Fibroblast of skin of right biceps (primary cell): ENCODE data around the gene ZMAT3.

Experiments used
- DNase-seq: peaks from one replicate; pipeline ENCODE4 v3.0.0-alpha.2; 2013

Gene ZMAT3, protein sequence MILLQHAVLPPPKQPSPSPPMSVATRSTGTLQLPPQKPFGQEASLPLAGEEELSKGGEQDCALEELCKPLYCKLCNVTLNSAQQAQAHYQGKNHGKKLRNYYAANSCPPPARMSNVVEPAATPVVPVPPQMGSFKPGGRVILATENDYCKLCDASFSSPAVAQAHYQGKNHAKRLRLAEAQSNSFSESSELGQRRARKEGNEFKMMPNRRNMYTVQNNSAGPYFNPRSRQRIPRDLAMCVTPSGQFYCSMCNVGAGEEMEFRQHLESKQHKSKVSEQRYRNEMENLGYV

DNA sequence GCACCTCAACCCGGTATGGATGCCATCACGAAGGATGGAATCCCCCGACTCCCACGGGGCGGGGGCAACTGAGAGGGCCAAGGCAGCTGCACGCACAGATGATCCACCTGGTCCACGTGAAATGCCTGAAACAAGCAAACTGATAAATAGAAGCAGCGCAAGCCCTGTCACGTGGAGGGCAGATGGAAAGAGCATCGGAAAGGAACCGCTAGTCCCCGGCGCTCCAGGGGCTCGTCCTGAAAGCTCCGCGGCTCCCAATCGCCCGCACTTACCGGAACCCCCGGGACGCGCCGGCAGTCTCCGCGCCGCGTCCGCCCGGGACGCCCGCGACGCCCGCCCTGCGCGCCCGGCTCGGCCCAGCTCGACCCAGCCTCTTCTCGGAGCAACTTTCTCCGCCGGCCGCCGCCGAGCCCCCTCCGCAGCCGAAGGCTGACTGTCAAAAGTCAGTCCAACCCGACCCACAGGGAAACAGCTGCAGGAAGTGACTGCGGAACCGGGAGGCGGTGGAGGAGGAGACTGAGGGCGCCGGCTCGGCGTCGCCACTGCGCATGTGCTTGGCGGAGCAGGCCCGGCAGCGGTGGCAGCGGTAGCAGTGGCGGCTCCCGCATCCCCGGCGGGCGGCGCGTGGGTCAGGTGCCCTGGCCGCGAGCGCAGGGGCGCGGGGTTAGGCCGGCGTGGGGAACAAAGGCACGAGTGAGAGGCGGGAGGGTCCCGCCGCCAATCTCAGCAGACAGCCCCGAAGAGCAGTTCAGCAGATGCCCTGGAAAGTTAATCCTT, at the start of gene ZMAT3:
ZMAT3 (minus strand) TSS at position 487 of the 777 bp plus-strand sequence. CDS start 4,057 bp downstream, outside the sequence.
- peak; percentile 80 for DNase-seq

DNA sequence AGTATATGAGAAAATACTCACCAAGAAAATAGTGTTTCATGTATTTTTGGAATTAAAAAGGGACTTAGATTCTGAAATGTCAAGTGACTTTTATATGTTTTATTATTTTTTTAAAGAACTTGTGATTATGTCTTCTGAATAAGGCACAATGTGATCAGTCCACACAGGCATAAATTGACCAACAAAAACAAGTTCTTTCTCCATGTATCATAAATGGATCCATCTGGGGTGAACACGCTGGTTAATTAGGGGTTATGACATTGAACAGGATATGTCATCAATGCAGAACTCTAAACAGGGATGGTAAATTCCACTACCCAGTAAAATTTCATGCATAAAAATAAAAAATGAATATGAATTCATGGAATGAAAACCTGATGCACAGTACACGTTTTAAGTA, 45.2 kb upstream of the ZMAT3 start:
- DNase-seq: no peak

DNA sequence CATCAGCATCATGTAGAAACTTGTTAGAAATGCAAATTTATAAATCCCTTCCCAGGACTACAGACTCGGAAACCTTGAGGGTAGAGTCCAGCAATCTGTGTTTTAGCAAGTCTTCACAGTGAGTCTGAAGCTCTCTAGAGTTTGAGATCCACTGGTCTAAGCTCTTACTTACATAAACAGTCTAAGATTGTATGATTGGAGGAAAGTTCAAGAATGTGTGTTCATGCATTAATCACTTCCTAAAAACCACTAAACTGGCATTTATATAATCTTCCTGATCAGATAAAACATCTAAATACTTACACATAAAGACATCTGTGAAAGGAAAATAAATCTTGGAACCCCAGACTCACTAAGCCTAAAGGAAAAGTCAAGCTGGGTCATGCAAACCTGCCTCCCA, 43.8 kb upstream of the ZMAT3 start:
- DNase-seq: peak; percentile 47

DNA sequence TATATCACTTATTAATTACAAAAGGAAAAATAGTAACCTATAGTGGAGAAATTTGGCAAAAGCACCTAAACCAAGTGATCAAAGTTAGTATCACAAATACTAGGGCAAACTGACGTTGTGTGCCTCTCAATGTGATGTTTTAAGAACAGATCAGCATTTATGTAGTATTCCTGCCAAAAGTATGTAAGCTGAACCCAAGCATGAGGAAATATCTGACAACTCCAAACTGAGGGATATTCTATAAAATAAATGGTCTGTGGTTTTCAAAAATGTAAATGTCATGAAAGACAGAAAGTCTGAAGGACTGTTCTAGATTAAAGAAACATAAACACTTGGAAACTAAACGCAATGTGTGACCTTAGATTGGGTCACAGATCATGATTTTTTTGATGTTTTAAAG, 42.3 kb upstream of the ZMAT3 start:
- peak; percentile 67 for DNase-seq

DNA sequence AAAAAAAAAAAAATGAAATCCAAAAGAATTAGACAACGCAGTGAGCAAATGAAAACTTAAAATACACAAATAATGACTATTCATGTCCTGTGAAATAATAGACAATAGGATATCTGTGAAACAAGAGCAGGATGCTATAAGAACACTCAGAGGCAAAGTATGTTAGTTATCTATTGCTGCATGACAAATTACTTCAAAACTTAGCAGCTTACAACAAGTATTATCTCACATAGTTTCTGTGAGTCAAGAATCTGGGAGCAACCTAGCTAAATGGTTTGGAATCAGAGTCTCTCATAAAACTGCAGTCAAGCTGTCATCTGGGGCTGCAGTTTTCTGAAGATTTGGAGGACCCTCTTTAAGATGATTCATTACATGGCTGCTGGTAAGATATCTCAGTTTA, 36.5 kb upstream of the ZMAT3 start:
- DNase-seq: peak; percentile 84

DNA sequence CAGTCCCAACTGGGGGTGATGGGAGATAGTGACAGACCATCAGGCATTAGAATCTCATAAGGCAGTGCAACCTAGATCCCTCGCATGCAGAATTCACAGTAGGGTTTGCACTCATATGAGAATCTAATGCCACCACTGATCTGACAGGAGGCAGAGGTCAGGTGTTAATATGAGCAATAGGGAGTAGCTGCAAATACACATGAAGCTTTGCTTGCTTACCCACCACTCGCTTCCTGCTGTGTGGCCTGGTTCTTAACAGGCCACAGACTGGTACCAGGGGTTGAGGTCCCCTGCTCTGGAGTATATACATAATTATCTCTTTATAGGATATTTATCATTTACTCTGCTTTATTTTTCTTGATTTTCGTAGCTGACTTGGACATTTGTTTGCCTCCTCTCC, 36.0 kb upstream of the ZMAT3 start:
- no peak for DNase-seq

DNA sequence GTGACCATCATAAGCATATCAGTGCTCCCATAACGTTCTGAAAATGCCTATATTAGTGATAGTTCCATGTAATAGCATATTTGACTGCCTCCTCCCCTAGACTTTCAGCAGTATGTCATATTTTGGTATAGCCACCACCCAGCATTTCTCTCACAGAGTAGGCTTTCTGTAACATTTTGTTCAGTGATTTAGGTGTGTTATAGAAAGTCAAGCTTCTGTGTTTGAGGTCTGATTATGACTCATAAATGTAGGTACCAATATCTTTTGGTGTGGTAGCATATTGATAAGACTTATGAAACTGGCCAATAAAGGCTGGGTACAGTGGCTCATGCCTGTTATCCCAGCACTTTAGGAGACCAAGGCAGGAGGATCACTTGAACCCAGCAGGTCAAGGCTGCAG, 34.3 kb upstream of the ZMAT3 start:
- no peak for DNase-seq

DNA sequence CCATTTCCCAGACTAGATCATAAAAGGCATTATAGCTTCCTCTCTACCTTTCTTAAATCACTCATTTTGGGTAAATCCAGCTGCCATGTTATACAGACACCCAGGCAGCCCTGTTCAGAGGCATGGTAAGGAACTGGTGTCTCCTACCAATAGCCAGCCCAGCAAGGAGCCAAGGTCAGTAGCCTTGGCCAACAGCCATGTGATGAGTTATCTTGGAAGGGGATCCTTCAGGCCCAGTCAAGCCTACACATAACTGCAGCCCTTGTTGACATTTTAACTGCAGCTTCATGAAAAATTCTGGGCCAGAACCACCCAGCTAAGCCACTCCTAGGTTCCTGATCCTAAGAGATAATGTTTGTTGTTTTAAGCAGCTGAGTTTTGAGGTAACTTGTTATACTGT, 29.0 kb upstream of the ZMAT3 start:
- peak; percentile 18 for DNase-seq

DNA sequence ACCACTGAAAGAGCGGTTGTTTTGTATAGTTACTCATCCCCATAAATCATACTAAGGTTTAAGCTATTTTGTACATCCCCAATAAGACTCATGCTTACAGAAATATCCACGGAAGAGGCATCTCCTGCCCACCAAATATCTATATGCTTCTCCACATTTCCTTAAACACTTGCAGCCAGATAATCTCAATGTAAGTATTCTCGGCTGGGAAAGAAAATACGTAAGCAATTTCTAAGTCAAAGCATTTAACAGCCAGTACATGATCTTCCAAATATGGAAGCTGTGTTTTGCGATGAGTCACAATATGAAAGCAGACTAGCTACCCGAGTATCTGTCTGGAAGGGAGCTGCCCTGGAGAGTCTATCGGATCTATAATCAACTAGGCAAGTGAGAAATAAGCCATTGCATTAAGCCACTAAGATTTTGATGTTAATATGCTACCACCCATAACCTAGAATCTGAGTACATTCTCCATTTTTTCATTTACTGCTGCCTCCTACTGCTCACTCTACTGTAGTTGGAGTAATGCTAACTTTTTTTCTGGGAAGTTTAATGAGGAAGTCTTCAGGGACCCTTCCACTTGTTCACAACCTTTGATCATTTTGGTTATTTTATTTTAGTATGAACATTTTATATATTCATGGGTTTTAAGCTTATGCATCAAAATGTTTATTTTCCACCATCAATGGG, 26.9 kb upstream of the ZMAT3 start:
- DNase-seq: peak; percentile 68

DNA sequence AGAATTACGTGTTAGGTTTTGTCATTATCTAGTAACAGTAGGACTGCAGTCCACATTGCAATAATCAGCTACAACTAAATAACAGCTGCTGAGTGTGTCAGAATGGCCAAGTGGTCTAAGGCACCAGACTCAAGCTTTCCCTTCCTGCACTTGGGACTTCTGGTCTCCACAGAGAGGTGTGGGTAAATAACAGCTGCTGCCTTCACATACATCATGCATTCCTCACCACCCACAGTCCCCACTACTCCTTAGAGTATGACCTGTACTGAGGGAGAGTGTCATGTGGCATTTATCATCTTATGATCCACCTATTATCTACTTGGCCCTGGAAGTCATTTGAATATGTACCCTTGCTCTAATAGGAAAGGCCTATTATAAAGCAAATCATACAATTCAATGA, 22.2 kb upstream of the ZMAT3 start:
- DNase-seq: no peak

DNA sequence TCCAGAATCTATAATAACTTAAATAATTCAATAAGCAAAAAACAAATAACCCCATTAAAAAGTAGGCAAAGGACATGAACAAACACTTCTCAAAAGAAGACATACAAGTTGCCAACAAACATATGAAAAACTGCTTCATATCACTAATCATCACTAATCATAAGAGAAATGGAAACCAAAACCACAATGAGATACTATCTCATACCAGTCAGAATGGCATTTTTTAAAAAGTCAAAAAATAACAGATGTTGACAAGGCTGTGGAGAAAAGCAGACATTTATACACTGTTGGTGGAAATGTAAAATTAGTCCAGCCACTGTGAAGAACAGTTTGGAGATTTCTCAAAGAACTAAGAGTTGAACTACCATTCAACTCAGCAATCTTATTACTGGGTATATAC, 19.5 kb upstream of the ZMAT3 start:
- DNase-seq: no peak

DNA sequence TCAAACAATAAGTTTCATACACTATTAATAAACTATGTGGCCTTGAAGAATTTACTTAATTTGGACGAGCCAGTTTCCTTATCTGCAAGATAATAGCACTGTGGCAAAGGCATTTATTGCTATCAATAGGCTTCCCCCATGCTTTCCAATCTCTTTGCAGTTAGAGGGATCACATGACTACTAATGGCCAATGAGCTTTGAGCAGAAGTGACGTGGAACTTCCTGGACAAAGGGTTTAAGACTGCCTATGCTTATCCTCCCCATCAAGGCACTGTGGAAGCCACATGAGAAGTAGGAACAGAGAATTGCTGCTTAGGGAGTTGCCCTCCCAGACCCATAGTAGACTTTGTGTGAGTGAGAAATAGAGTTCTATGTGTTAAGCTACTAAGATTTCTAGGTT, 16.7 kb upstream of the ZMAT3 start:
- DNase-seq: no peak

DNA sequence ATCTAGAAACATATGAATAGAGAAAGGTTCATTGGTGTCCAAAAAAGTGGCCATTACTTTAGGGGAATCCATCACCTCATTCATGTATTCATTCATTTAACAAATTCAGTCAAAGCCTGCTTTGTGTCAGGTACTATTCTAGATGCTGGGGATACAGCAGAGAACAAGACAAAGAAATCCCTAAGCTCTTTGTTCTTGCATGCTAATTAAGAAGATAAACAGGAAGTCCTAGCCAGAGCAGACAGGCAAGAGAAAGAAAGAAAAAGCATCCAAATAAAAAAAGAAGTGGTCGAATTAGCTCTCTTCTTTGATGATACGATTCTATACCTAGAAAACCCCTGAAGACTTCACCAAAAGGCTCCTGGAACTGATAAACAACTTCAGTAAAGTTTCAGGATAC, 12.4 kb upstream of the ZMAT3 start:
- DNase-seq: no peak

DNA sequence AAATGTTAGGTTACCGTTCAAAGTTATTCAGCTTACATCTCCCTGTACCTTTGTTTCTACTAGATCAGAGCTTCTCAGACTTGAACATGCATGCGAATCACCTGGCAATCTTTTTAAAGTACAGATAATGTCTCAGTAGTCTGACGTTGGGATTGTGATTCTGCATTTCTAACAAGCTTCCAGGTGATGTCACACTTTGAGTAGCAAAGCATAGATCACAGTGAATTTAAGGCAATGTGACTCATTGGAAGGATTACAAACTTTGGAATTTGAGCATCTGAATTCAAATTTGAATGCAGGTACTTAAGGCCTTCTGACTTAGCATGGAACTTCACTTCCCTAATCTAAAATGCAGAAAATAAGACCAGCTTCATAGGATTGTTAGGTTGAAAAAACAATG, 10.8 kb upstream of the ZMAT3 start:
- peak; percentile 34 for DNase-seq

DNA sequence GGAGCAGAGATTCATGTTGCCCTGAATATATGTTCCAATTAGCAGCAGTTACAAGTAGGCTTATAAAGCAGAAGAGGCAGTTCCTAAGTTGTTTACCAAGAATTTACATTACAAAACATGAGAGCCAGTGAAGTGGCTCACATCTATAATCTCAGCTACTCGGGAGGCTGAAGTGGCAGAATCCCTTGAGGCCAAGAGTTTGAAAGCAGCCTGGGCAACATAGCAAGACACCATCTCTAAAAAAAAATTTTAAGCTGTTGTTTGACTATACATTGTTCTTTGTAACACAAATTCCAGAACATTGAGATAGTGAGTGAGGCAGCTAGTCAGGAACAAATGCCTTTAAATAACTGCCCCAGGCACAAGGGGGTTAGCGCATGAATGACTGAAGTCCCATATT, 10.3 kb upstream of the ZMAT3 start:
- no peak for DNase-seq

DNA sequence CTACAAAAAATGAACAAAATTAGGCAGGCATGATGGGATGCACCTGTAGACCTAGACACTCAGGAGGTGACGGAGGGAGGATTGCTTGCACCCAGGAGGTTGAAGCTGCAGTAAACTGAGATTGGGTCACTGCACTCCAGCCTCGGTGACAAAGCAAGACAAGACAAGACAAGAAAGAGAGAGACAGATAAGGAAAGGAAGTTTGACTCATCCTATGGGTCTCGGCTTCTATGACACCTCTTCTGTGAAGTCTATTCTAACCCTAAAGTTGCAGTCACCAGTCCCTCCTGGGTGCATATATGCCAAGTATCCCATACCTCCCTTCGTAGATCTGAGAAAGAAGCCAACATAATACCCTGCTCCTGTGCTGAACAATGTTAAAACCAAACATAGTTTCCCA, 7.9 kb upstream of the ZMAT3 start:
- DNase-seq: no peak

DNA sequence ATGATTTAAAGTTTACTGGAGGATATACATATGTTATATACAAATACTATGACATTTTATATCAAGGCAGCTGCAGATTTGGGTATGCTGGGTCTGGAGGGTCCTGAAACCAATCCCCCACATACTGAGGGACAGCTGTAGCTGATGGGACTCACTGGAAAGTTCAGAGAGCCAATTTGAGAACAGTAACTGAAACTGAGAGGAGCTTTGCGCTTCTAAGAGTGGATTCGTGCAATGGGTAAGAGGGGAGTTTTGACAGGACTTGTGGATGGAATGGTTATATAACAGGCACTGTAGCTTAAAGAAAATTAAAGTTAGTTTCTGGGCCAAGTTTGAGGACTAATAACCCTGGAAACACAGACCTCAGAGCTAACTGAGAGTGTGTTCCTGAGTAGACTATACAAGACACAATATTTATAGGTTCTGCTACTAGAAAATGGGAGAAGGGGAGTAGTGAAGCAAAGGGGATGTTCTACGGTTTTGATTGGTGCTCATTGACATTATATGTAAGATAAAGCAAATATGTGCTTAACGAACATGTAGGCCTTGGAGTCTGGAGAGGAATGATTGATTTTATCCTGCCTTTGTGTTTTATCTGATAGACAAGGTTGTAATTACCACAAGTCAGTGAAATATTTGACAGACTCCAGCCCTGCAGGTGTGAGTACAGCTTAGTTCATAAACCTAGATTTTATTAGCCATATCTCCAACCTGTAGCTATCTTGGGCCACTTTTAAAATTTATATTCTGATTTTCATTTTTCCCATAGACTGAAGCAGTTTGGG, 4.8 kb upstream of the ZMAT3 start:
- no peak for DNase-seq

DNA sequence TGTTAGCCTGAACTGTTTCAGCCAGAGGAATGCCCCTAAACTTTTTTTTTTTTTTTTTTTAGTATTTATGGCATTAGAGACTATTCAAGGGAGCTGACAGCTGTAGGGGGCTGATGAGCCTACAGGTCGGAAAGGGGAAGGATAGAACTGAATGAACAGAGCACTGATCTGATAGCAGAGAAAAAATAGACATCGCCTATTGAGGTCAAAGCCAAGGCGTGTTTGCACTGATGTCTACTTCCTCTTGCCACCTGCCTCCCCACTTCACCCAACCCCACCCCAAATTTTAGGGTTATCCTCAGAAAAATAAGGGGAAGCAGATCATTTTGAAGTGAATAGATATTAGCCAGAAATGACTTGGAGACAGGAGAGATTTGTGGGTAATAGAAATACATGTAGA, 3.0 kb upstream of the ZMAT3 start:
- DNase-seq: no peak

DNA sequence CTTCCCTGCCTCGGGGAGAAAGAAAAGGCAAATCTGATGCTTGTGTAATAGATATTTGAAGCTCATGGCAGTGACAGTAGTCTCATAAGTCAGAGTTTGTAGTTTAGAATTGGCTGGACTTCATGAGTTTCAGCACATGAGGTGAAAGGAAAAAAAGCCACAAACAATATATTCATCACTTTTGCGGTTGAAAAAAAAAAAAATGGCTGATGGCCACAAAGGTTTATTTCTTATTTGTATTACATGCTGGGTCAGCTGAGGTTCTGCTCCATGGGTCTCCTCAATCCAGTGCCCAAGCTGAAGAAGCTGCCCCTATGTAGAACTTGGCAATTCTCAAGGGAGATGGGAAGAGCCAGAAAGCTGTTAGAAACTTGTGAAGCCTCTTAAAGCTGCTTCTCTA, 2.2 kb upstream of the ZMAT3 start:
- no peak for DNase-seq

DNA sequence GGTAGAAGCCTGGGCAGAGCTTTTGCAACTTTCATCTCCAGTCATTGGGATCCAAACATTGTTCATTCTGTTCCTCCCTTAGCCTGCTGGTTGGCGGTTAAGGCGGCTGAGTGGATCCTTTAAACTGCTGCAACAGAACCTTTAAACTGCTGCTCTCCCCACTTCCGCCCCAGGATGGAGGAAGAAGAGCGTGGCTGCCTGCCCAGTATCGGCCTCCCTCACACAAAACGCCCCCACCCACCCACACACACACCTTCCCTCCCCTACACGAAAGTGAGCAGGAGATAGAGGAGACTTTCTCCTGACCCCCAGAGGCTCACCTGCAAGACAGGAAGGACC, 460 bp upstream of the ZMAT3 start:
- DNase-seq: peak; percentile 28

DNA sequence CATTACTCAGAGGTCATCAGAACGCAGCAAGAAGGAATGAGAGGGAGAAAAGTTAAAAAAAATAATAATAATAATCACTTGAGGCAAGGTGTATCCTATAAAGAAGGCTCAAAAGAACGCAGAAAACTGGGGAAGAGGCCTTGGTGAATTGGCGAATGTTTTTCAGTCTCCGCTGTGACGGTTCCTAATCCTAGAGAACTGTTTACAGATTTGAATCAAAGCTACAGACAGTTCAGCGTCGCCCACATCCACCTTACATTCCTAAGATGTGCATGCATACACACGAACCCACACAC, 634 bp downstream of the ZMAT3 start:
- no peak for DNase-seq

DNA sequence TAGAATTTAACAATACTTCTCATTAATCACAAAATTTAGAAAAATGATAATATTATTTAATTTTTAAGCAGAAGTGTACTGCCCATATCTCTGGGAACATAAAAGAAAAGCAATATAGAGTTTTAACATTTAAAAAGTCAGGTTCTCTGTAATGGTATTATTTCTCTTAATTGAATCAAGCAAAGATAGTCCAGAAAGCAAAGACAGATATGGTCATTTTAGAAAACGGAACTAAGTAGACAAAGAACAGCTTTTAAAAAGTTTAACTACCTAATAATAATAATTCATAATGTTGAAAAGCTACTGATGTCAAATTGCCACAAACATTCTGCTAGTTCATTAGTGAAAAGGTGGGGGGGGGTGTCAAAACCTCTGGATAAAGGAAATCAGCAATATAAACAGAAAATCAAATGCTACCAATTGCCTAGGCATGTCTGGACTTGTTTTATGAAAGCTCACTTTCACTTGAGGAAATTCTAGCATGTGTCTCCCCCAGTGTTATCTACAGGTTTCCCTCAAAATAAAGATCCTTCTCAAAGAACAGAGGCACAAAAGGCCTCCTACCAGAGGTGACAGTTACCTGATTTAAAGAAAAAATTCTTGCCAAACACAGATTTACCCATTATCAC, 1.7 kb downstream of the ZMAT3 start:
- DNase-seq: no peak
